ENCODE results near the gene CALY. TPM values are rescaled to one million over a fixed set of nuclear protein-coding genes. Genes with fewer than 3 reads are reported as not detected.

CALY gene
- total RNA-seq, 1 experiment from 2014 or later, result 1.9 TPM

GRCh38 chr10:133375357-133376115 lies 38.8 kb upstream of the CALY start:
- intact Hi-C loops (cut with micrococcal nuclease; ENCODE audit: unreplicated experiment), result no loop called here
- TF ChIP-seq POLR2AphosphoS5 (IDR thresholded peaks at IDR 0.05; ENCODE audit: low read depth, low read length) (no peak), SIN3A (IDR thresholded peaks at IDR 0.05; ENCODE audit: borderline replicate concordance, insufficient read depth, low read depth, low read length) (no peak), CTCF (IDR thresholded peaks at IDR 0.05) (no peak), REST (IDR thresholded peaks at IDR 0.05; ENCODE audit: insufficient read depth in 1 of 2, low read depth in 2 of 2, low read length in 1 of 2) (no peak), TCF7L2 (IDR thresholded peaks at IDR 0.05; ENCODE audit: low read depth, low read length) (no peak)
- no peaks in the 10 kb centered on the region for H3K27me3 ChIP-seq (ENCODE audit: control insufficient read depth, insufficient read depth, low read length)
- no peaks in the 10 kb centered on the region for H3K9me3 ChIP-seq (ENCODE audit: control insufficient read depth, insufficient read depth, low read depth, low read length)
- BruUV-seq (replicated peaks), result no TSS peak
- no peaks in the 10 kb centered on the region for H3K36me3 ChIP-seq (ENCODE audit: control insufficient read depth, insufficient read depth, low read length)
- POLR2A ChIA-PET, result no interaction called here
- DNase-seq (ENCODE audit: low read depth, low spot score) (no peak), ATAC-seq (no peak)
- no peak overlapping the region for H3K27ac ChIP-seq (ENCODE audit: low read length)
- no peak overlapping the region for H3K4me3 ChIP-seq (ENCODE audit: low read depth in 2 of 2, low read length in 2 of 2)
- CTCF ChIA-PET, result no interaction called here
- in situ Hi-C loops (cut with HindIII; ENCODE audit: low pct_unique_long_range_greater_than_20kb, low sequenced_read_pairs), result no loop called here
- peaks cover 12% of the 10 kb centered on the region for H3K4me1 ChIP-seq (ENCODE audit: control insufficient read depth, insufficient read depth, low read length)

- Histone ChIP-seq H3K27ac (ENCODE audit: low read length) (peak within 1 kb of the TSS; percentile 86), H3K9me3 (ENCODE audit: control insufficient read depth, insufficient read depth, low read depth, low read length) (no peaks in the 10 kb centered on the region), H3K27me3 (ENCODE audit: control insufficient read depth, insufficient read depth, low read length) (no peaks in the 10 kb centered on the region), H3K4me3 (ENCODE audit: low read depth in 2 of 2, low read length in 2 of 2) (peak within 1 kb of the TSS; percentile 57 to 59), H3K36me3 (ENCODE audit: control insufficient read depth, insufficient read depth, low read length) (peaks cover 10% of the 10 kb centered on the region; the same call in 1 of the 2 replicates), H3K4me1 (ENCODE audit: control insufficient read depth, insufficient read depth, low read length) (peaks cover 9% of the 10 kb centered on the region)
- DNase-seq (ENCODE audit: low read depth, low spot score) (peak; percentile 55), ATAC-seq (peak; percentile 98)
- POLR2A ChIA-PET, result no interaction called here
- in situ Hi-C loops (cut with HindIII; ENCODE audit: low pct_unique_long_range_greater_than_20kb, low sequenced_read_pairs) (no loop called here), intact Hi-C loops (cut with micrococcal nuclease; ENCODE audit: unreplicated experiment) (no loop called here)
- no TSS peak for BruUV-seq (replicated peaks)
- TF ChIP-seq TCF7L2 (IDR thresholded peaks at IDR 0.05; ENCODE audit: low read depth, low read length) (no peak), CTCF (IDR thresholded peaks at IDR 0.05) (no peak), SIN3A (IDR thresholded peaks at IDR 0.05; ENCODE audit: borderline replicate concordance, insufficient read depth, low read depth, low read length) (peak; percentile 91; the same call in 1 of the 2 replicates), REST (IDR thresholded peaks at IDR 0.05; ENCODE audit: insufficient read depth in 1 of 2, low read depth in 2 of 2, low read length in 1 of 2) (no peak), POLR2AphosphoS5 (IDR thresholded peaks at IDR 0.05; ENCODE audit: low read depth, low read length) (peak; percentile 88)
- CTCF ChIA-PET, result no interaction called here
Measured at GRCh38 chr10:133373174-133374090, 36.7 kb upstream of the CALY start, which contains the start of gene ECHS1. Gene ECHS1, minus strand, starts transcription at chr10:133373354. Its CDS starts 21 bp downstream, at chr10:133373333.
